ENCODE data around the gene OR8J1.
"Not testable (repeated sequence)": the region's sequence is repeated elsewhere in the genome, so short reads cannot be mapped to it uniquely, and the experiment has no call there.

Gene OR8J1

GRCh38 chr11:56345739-56346138, 8.4 kb upstream of the OR8J1 start, which contains the start of gene OR8K1:
Gene OR8K1 (plus strand): TSS chr11:56346039. CDS start chr11:56346039, 0 bp downstream.
- TF ChIP-seq CTCF (IDR thresholded peaks at IDR 0.05; ENCODE audit: insufficient read depth, low read length, missing control alignments) = no peak
- ChIA-PET CTCF (no interaction called here), POLR2A (no interaction called here)
- no peak for DNase-seq (ENCODE audit: low read depth, low spot score)
- no peak within 1 kb of the TSS for H3K4me3 ChIP-seq (ENCODE audit: low read depth, low read length)

- ChIA-PET POLR2A (no interaction called here), CTCF (no interaction called here)
- no peak for DNase-seq (ENCODE audit: low read depth, low spot score)
- no peak for TF ChIP-seq CTCF (IDR thresholded peaks at IDR 0.05; ENCODE audit: insufficient read depth, low read length, missing control alignments)
- no peak within 1 kb of the TSS for H3K4me3 ChIP-seq (ENCODE audit: low read depth, low read length)
Measured at GRCh38 chr11:56375324-56375723, 21.2 kb downstream of the OR8J1 start, which contains the start of gene OR8U1. Gene OR8U1 (plus strand): TSS chr11:56375624. CDS start chr11:56375624, 0 bp downstream.

- CTCF ChIA-PET = no interaction called here
Measured at GRCh38 chr11:56380120-56380519, 26.0 kb downstream of the OR8J1 start.

GRCh38 chr11:56394381-56394780, 40.3 kb downstream of the OR8J1 start:
- no peak for DNase-seq (ENCODE audit: low read depth, low spot score)
- CTCF ChIA-PET = no interaction called here
- H3K4me3 ChIP-seq (ENCODE audit: low read depth, low read length) = no peak overlapping the region
- no peak for TF ChIP-seq CTCF (IDR thresholded peaks at IDR 0.05; ENCODE audit: insufficient read depth, low read length, missing control alignments)
- POLR2A ChIA-PET = no interaction called here

More at GRCh38 chr11:56380120-56380519, 26.0 kb downstream of the OR8J1 start:
- no peak overlapping the region for H3K4me3 ChIP-seq (ENCODE audit: low read depth, low read length)
- POLR2A ChIA-PET = no interaction called here
- DNase-seq (ENCODE audit: low read depth, low spot score) = no peak
- no peak for TF ChIP-seq CTCF (IDR thresholded peaks at IDR 0.05; ENCODE audit: insufficient read depth, low read length, missing control alignments)

GRCh38 chr11:56396047-56396446, 42.0 kb downstream of the OR8J1 start:
- no peak for TF ChIP-seq CTCF (IDR thresholded peaks at IDR 0.05; ENCODE audit: insufficient read depth, low read length, missing control alignments)
- no peak overlapping the region for H3K4me3 ChIP-seq (ENCODE audit: low read depth, low read length)
- POLR2A ChIA-PET = no interaction called here
- CTCF ChIA-PET = no interaction called here
- no peak for DNase-seq (ENCODE audit: low read depth, low spot score)

- CTCF ChIA-PET; POLR2A ChIA-PET; H3K4me3 ChIP-seq (ENCODE audit: low read depth, low read length); DNase-seq (ENCODE audit: low read depth, low spot score): not testable (repeated sequence)
Measured at GRCh38 chr11:56401858-56402461, 47.9 kb downstream of the OR8J1 start.

GRCh38 chr11:56404393-56404792, 50.3 kb downstream of the OR8J1 start:
- no peak overlapping the region for H3K4me3 ChIP-seq (ENCODE audit: low read depth, low read length)
- TF ChIP-seq CTCF (IDR thresholded peaks at IDR 0.05; ENCODE audit: insufficient read depth, low read length, missing control alignments) = no peak
- POLR2A ChIA-PET = no interaction called here
- no peak for DNase-seq (ENCODE audit: low read depth, low spot score)
- CTCF ChIA-PET = no interaction called here
